ENCODE results near the gene PITPNB.

Gene PITPNB

DNA sequence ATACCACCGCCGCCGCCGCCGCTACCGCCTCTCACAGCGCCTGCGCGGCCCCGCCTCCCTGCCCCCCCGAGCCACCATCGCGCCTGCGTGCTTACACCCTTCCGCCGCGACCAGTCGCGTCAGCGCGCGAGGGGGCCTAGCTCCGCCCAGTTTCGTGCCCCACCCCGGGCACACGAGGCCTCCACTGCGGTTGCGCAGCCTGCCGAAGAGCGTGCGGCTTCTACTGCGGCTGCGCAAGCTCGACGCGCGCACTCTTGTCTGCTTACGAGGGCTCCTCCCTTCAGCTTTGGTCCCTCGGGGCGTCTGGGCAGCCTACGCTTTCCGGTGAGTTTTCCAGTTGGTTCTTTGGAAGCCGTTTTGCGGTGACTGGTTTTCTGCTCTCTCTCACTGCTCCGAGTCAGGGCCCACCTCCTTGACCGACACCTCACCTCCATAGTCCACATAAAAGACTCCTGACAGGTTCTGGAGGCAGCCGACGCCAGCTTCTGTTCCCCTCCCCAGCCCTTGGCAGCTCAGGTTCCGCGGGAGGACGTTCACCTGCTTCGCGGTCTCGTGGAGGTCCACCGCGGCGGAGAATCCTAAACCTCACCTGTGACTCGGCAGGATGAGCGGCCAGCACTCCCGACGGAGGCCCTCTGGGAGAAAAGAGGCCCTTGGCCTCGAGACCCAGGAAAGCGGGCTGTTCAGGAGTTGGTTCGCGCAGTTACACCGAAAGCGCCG is at the start of gene PITPNB:
PITPNB (minus strand) TSS at position 35 of the 720 bp plus-strand sequence. CDS start 65 bp downstream, outside the sequence.
- ATAC-seq (peak; percentile 85), DNase-seq (peak; percentile 99)
- peaks cover 57% of the 10 kb centered on the region for H3K4me1 Mint-ChIP-seq
- H3K27ac Mint-ChIP-seq, result peak within 1 kb of the TSS; percentile 99
- H3K27me3 Mint-ChIP-seq, result peaks cover 6% of the 10 kb centered on the region
- peak within 1 kb of the TSS; percentile 86 for H3K4me3 Mint-ChIP-seq
- H3K36me3 Mint-ChIP-seq (ENCODE audit: low read depth), result peaks cover 50% of the 10 kb centered on the region
- H3K9me3 Mint-ChIP-seq, result no peaks in the 10 kb centered on the region

- H3K4me3 Mint-ChIP-seq, result no peak overlapping the region
These were observed 47.4 kb upstream of the PITPNB start for GRCh38 chr22:27966168-27967064.

GRCh38 chr22:27962268-27963044 is 43.4 kb upstream of the PITPNB start:
- no peak overlapping the region for H3K27ac Mint-ChIP-seq

More at GRCh38 chr22:27966168-27967064, 47.4 kb upstream of the PITPNB start:
- Mint-ChIP-seq H3K27ac (no peak overlapping the region), H3K9me3 (peaks cover 6% of the 10 kb centered on the region), H3K27me3 (no peaks in the 10 kb centered on the region), H3K4me1 (no peaks in the 10 kb centered on the region), H3K36me3 (ENCODE audit: low read depth) (no peaks in the 10 kb centered on the region)
- ATAC-seq (no peak), DNase-seq (no peak)

GRCh38 chr22:27961680-27962079 is 42.6 kb upstream of the PITPNB start:
- DNase-seq, result no peak
- H3K27ac Mint-ChIP-seq, result no peak overlapping the region
- H3K27me3 Mint-ChIP-seq, result no peaks in the 10 kb centered on the region
- H3K36me3 Mint-ChIP-seq (ENCODE audit: low read depth), result no peaks in the 10 kb centered on the region
- no peak overlapping the region for H3K4me3 Mint-ChIP-seq
- no peaks in the 10 kb centered on the region for H3K4me1 Mint-ChIP-seq
- H3K9me3 Mint-ChIP-seq, result no peaks in the 10 kb centered on the region
- no peak for ATAC-seq

More at GRCh38 chr22:27962268-27963044, 43.4 kb upstream of the PITPNB start:
- H3K27me3 Mint-ChIP-seq, result no peaks in the 10 kb centered on the region
- ATAC-seq (no peak), DNase-seq (no peak)
- no peak overlapping the region for H3K4me3 Mint-ChIP-seq
- no peaks in the 10 kb centered on the region for H3K4me1 Mint-ChIP-seq
- no peaks in the 10 kb centered on the region for H3K9me3 Mint-ChIP-seq
- H3K36me3 Mint-ChIP-seq (ENCODE audit: low read depth), result no peaks in the 10 kb centered on the region

- H3K36me3 Mint-ChIP-seq (ENCODE audit: low read depth), result no peaks in the 10 kb centered on the region
- H3K4me3 Mint-ChIP-seq, result no peak overlapping the region
- DNase-seq (no peak), ATAC-seq (no peak)
- H3K27ac Mint-ChIP-seq, result no peak overlapping the region
- no peaks in the 10 kb centered on the region for H3K9me3 Mint-ChIP-seq
- H3K4me1 Mint-ChIP-seq, result no peaks in the 10 kb centered on the region
- H3K27me3 Mint-ChIP-seq, result no peaks in the 10 kb centered on the region
These were observed 42.1 kb upstream of the PITPNB start for GRCh38 chr22:27961182-27961581.

GRCh38 chr22:27959335-27960090 is 40.5 kb upstream of the PITPNB start:
- no peak overlapping the region for H3K4me3 Mint-ChIP-seq
- ATAC-seq, result no peak
- H3K27me3 Mint-ChIP-seq, result no peaks in the 10 kb centered on the region
- no peaks in the 10 kb centered on the region for H3K4me1 Mint-ChIP-seq
- no peak overlapping the region for H3K27ac Mint-ChIP-seq
- no peaks in the 10 kb centered on the region for H3K36me3 Mint-ChIP-seq (ENCODE audit: low read depth)
- no peak for DNase-seq
- H3K9me3 Mint-ChIP-seq, result no peaks in the 10 kb centered on the region

DNA sequence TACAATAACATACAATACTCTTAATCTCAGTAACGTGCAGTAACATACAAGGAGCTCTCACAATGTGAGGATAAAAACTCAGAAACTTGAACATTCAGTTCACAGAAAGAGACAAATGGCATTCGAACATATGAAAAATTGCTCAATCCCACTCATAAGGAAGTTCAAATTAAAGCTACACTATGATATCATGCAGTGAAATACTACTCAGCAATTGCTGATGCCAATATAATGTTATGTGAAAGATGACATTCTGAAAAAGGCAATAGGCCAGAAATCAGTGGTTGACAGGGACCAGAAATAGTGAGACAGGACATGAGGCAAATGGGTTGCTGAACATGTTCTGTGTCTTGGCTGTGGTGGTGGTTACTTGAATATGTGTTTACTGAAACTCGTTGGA is 33.7 kb upstream of the PITPNB start:
- H3K36me3 Mint-ChIP-seq (ENCODE audit: low read depth), result no peaks in the 10 kb centered on the region
- no peaks in the 10 kb centered on the region for H3K27me3 Mint-ChIP-seq
- no peaks in the 10 kb centered on the region for H3K4me1 Mint-ChIP-seq
- no peak for DNase-seq
- no peak overlapping the region for H3K27ac Mint-ChIP-seq
- H3K4me3 Mint-ChIP-seq, result no peak overlapping the region
- no peaks in the 10 kb centered on the region for H3K9me3 Mint-ChIP-seq
- no peak for ATAC-seq

DNA sequence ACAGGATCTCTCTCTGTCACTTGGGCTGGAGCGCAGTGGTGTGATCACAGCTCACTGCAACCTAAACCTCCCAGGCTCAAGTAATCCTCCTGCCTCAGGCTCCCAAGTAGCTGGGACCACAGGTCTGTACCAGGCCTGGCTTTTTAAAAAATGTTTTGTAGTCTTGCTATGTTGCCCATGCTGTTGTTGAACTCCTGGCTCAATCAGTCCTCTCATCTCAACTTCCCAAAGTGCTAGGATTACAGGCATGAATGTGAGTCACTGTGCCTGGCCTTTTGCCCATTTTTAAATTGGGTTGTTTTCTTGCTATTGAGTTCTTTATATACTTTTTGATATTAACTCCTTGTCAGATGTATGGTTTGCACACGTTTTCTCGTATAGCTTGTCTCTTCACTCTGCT is 33.0 kb upstream of the PITPNB start:
- no peaks in the 10 kb centered on the region for H3K9me3 Mint-ChIP-seq
- no peak overlapping the region for H3K4me3 Mint-ChIP-seq
- no peaks in the 10 kb centered on the region for H3K4me1 Mint-ChIP-seq
- H3K36me3 Mint-ChIP-seq (ENCODE audit: low read depth), result no peaks in the 10 kb centered on the region
- no peak overlapping the region for H3K27ac Mint-ChIP-seq
- H3K27me3 Mint-ChIP-seq, result no peaks in the 10 kb centered on the region
- ATAC-seq (no peak), DNase-seq (no peak)

DNA sequence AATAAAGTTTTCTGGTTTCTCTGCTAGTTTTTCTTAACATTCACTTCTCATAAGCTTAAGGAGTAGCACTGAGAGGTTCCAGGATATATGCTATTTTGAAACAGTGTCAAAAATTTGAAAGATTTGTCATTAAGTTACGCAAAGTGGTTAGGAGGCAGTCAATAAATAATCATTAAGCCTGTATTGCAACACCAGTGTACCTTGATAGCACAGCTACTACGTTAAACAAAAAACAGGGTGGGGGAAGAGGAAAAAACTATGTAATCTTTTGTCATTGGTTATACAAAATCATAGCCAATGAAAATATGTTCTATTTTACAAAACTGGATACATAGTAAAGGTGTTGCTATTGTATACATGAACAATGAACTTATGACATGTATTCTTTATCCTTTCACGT is 30.4 kb upstream of the PITPNB start:
- Mint-ChIP-seq H3K27ac (no peak overlapping the region), H3K36me3 (ENCODE audit: low read depth) (no peaks in the 10 kb centered on the region), H3K4me1 (no peaks in the 10 kb centered on the region), H3K4me3 (no peak overlapping the region), H3K27me3 (no peaks in the 10 kb centered on the region), H3K9me3 (no peaks in the 10 kb centered on the region)
- DNase-seq (no peak), ATAC-seq (no peak)

DNA sequence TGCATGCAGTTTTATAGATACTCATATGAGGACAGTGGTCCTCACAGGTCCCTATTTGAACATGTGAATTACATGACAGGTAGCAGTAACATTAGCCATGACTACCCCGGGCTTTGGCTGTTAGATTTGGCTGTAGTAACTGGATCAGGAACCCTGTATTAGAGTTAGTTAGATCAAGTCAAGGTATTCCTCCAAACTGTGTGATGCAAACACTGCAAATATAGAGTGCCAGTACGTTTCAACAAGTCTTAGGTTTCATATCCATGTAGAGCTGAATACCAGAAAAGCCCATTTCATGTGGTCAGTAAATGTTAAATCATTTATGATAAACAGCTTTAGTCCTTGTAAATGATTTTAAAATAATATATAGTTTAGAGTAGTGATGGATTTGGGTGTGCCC is 29.5 kb upstream of the PITPNB start:
- no peak overlapping the region for H3K4me3 Mint-ChIP-seq
- DNase-seq, result no peak
- H3K36me3 Mint-ChIP-seq (ENCODE audit: low read depth), result no peaks in the 10 kb centered on the region
- ATAC-seq, result no peak
- H3K4me1 Mint-ChIP-seq, result no peaks in the 10 kb centered on the region
- no peak overlapping the region for H3K27ac Mint-ChIP-seq
- H3K27me3 Mint-ChIP-seq, result no peaks in the 10 kb centered on the region
- H3K9me3 Mint-ChIP-seq, result no peaks in the 10 kb centered on the region

DNA sequence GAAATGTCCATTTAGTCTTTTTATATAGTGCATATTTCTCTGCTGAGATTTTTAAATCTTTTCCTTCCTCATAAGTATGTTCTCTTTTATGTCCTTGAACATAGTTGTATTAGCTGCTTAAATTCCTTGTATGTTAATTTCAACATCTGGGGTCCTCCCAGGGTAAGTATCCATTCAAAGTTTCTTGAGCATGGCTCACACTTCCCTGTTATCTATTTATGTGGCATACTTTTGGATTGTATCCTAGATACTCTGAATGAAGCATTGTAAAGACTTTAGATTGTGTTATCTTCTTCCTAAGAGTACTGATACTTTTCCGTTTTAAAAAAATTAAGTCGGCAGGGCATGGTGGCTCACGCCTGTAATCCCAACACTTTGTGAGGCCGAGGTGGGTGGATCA is 28.4 kb upstream of the PITPNB start:
- Mint-ChIP-seq H3K27me3 (no peaks in the 10 kb centered on the region), H3K4me1 (no peaks in the 10 kb centered on the region), H3K4me3 (no peak overlapping the region), H3K27ac (no peak overlapping the region), H3K9me3 (no peaks in the 10 kb centered on the region), H3K36me3 (ENCODE audit: low read depth) (no peaks in the 10 kb centered on the region)
- DNase-seq (no peak), ATAC-seq (no peak)

GRCh38 chr22:27941143-27941542 is 22.1 kb upstream of the PITPNB start:
- ATAC-seq (no peak), DNase-seq (no peak)
- Mint-ChIP-seq H3K9me3 (no peaks in the 10 kb centered on the region), H3K27ac (no peak overlapping the region), H3K4me1 (no peaks in the 10 kb centered on the region), H3K36me3 (ENCODE audit: low read depth) (peaks cover 1% of the 10 kb centered on the region), H3K27me3 (no peaks in the 10 kb centered on the region), H3K4me3 (no peak overlapping the region)

DNA sequence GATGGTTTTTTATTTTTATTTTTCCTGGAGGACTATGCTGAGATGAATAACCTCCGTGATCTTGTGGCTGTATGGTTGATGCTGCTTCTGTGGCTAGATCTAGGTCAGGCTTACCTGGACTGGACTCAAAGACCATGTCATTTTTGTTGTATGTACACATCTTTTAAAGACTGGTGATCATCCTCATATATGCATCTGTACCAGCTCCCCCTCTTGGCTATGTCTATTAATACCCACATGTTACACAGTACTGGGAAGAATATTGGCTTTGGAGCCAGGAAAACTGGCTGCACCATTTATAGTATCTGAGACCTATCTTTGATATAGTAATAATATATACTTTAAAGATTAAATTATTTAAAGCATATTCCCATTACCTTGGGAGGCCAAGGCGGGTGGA is 18.4 kb upstream of the PITPNB start:
- Mint-ChIP-seq H3K4me3 (no peak overlapping the region), H3K9me3 (no peaks in the 10 kb centered on the region), H3K36me3 (ENCODE audit: low read depth) (peaks cover 1% of the 10 kb centered on the region), H3K27me3 (no peaks in the 10 kb centered on the region), H3K27ac (no peak overlapping the region), H3K4me1 (no peaks in the 10 kb centered on the region)
- ATAC-seq (no peak), DNase-seq (no peak)

GRCh38 chr22:27935897-27936296 is 16.8 kb upstream of the PITPNB start:
- Mint-ChIP-seq H3K9me3 (no peaks in the 10 kb centered on the region), H3K4me3 (no peak overlapping the region), H3K27ac (no peak overlapping the region), H3K36me3 (ENCODE audit: low read depth) (peaks cover 1% of the 10 kb centered on the region), H3K4me1 (no peaks in the 10 kb centered on the region), H3K27me3 (no peaks in the 10 kb centered on the region)
- DNase-seq (no peak), ATAC-seq (no peak)

Data from activated naive CD8-positive, alpha-beta T cell treated with anti-CD3 and anti-CD28 coated beads, Interleukin-2, amount 50 U/mL, for 24 hours (primary cell).